ENCODE results near the gene KCNQ1.

Gene KCNQ1

GRCh38 chr11:2777871-2778629 lies 333.2 kb downstream of the KCNQ1 start:
- TF ChIP-seq PPARA (CRISPR knock-in tag; IDR thresholded peaks at IDR 0.05; ENCODE audit: borderline replicate concordance): no peak
- no peak for TF ChIP-seq CSRNP3 (CRISPR knock-in tag; IDR thresholded peaks at IDR 0.05)
- TF ChIP-seq, protein P1, sequence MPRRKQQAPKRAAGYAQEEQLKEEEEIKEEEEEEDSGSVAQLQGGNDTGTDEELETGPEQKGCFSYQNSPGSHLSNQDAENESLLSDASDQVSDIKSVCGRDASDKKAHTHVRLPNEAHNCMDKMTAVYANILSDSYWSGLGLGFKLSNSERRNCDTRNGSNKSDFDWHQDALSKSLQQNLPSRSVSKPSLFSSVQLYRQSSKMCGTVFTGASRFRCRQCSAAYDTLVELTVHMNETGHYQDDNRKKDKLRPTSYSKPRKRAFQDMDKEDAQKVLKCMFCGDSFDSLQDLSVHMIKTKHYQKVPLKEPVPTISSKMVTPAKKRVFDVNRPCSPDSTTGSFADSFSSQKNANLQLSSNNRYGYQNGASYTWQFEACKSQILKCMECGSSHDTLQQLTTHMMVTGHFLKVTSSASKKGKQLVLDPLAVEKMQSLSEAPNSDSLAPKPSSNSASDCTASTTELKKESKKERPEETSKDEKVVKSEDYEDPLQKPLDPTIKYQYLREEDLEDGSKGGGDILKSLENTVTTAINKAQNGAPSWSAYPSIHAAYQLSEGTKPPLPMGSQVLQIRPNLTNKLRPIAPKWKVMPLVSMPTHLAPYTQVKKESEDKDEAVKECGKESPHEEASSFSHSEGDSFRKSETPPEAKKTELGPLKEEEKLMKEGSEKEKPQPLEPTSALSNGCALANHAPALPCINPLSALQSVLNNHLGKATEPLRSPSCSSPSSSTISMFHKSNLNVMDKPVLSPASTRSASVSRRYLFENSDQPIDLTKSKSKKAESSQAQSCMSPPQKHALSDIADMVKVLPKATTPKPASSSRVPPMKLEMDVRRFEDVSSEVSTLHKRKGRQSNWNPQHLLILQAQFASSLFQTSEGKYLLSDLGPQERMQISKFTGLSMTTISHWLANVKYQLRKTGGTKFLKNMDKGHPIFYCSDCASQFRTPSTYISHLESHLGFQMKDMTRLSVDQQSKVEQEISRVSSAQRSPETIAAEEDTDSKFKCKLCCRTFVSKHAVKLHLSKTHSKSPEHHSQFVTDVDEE (CRISPR knock-in tag; IDR thresholded peaks at IDR 0.05): no peak
- TF ChIP-seq, protein P2, sequence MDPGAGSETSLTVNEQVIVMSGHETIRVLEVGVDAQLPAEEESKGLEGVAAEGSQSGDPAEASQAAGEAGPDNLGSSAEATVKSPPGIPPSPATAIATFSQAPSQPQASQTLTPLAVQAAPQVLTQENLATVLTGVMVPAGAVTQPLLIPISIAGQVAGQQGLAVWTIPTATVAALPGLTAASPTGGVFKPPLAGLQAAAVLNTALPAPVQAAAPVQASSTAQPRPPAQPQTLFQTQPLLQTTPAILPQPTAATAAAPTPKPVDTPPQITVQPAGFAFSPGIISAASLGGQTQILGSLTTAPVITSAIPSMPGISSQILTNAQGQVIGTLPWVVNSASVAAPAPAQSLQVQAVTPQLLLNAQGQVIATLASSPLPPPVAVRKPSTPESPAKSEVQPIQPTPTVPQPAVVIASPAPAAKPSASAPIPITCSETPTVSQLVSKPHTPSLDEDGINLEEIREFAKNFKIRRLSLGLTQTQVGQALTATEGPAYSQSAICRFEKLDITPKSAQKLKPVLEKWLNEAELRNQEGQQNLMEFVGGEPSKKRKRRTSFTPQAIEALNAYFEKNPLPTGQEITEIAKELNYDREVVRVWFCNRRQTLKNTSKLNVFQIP (CRISPR knock-in tag; IDR thresholded peaks at IDR 0.05; ENCODE audit: borderline replicate concordance, low read depth): no peak
- no peak for TF ChIP-seq ISL1 (CRISPR knock-in tag; IDR thresholded peaks at IDR 0.05)
- TF ChIP-seq, protein P3, sequence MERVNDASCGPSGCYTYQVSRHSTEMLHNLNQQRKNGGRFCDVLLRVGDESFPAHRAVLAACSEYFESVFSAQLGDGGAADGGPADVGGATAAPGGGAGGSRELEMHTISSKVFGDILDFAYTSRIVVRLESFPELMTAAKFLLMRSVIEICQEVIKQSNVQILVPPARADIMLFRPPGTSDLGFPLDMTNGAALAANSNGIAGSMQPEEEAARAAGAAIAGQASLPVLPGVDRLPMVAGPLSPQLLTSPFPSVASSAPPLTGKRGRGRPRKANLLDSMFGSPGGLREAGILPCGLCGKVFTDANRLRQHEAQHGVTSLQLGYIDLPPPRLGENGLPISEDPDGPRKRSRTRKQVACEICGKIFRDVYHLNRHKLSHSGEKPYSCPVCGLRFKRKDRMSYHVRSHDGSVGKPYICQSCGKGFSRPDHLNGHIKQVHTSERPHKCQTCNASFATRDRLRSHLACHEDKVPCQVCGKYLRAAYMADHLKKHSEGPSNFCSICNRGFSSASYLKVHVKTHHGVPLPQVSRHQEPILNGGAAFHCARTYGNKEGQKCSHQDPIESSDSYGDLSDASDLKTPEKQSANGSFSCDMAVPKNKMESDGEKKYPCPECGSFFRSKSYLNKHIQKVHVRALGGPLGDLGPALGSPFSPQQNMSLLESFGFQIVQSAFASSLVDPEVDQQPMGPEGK (CRISPR knock-in tag; IDR thresholded peaks at IDR 0.05; ENCODE audit: borderline replicate concordance): no peak
- TF ChIP-seq CSDC2 (CRISPR knock-in tag; IDR thresholded peaks at IDR 0.05): no peak
- no peak for TF ChIP-seq ZNF8 (CRISPR knock-in tag; IDR thresholded peaks at IDR 0.05)
- ATAC-seq: peak; percentile 36

GRCh38 chr11:2778630-2779498 lies 334.1 kb downstream of the KCNQ1 start:
- ATAC-seq: peak; percentile 94
- TF ChIP-seq CSRNP3 (CRISPR knock-in tag; IDR thresholded peaks at IDR 0.05) (no peak), TCF4 (CRISPR knock-in tag; IDR thresholded peaks at IDR 0.05; ENCODE audit: borderline replicate concordance) (peak; percentile 67), ZC3H10 (CRISPR knock-in tag; IDR thresholded peaks at IDR 0.05) (no peak), ESRRG (CRISPR knock-in tag; IDR thresholded peaks at IDR 0.05) (no peak)
- TF ChIP-seq, protein P1 (CRISPR knock-in tag; IDR thresholded peaks at IDR 0.05): no peak

DNA sequence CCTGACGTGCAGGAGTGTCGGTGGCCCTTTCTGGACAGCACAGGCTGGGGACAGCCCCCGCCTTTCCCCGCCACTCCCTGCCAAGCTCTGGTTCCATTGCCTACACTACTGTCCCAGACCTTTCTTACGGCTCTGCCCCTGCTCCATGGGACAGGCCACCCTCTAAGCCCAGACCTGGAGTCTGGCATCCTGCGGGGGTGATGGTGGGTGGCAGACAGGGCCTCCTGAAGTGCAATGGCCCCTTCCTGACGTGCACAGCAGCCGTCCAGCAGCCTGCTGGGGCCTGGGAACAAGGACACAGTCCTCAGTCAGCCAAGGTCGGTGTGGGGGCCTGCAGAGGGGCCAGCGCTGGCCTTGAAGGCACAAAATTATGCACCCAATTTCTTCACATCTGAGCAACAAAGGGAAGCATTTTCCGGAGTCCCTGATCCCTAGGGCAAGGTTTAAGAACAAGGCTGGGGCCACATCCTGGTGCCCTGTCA lies 334.7 kb downstream of the KCNQ1 start:
- peak; percentile 20; the same call in 2 of the 3 replicates for ATAC-seq
- TF ChIP-seq OSR1 (CRISPR knock-in tag; IDR thresholded peaks at IDR 0.05) (no peak), ZFP3 (CRISPR knock-in tag; IDR thresholded peaks at IDR 0.05) (no peak), CSDC2 (CRISPR knock-in tag; IDR thresholded peaks at IDR 0.05) (no peak), TOX (CRISPR knock-in tag; IDR thresholded peaks at IDR 0.05; ENCODE audit: borderline replicate concordance) (no peak), BACH2 (CRISPR knock-in tag; IDR thresholded peaks at IDR 0.05; ENCODE audit: borderline replicate concordance) (no peak), CSRNP3 (CRISPR knock-in tag; IDR thresholded peaks at IDR 0.05) (no peak)
- TF ChIP-seq, protein P4, sequence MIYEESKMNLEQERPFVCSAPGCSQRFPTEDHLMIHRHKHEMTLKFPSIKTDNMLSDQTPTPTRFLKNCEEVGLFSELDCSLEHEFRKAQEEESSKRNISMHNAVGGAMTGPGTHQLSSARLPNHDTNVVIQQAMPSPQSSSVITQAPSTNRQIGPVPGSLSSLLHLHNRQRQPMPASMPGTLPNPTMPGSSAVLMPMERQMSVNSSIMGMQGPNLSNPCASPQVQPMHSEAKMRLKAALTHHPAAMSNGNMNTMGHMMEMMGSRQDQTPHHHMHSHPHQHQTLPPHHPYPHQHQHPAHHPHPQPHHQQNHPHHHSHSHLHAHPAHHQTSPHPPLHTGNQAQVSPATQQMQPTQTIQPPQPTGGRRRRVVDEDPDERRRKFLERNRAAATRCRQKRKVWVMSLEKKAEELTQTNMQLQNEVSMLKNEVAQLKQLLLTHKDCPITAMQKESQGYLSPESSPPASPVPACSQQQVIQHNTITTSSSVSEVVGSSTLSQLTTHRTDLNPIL (CRISPR knock-in tag; IDR thresholded peaks at IDR 0.05; ENCODE audit: low read depth): no peak
- TF ChIP-seq, protein P2 (CRISPR knock-in tag; IDR thresholded peaks at IDR 0.05; ENCODE audit: borderline replicate concordance, low read depth): no peak

Data from SK-N-SH treated with all-trans-retinoic acid at 6 μM for 48 hours (cell line).